Progenitor cell of endocrine pancreas (in vitro differentiated cells): ENCODE data around the gene EFL1. TPM values are rescaled to one million over a fixed set of nuclear protein-coding genes. Genes with fewer than 3 reads are reported as not detected.

ENCODE experiments used
- DNase-seq: peaks from one replicate; pipeline ENCODE4 v3.0.0; 2021; ENCODE audit warnings: low spot score; ENCODE audit not compliant: unreplicated experiment
- H3K27ac Mint-ChIP-seq: 2 replicates; pipeline ENCODE4 v1.8.0; 2021; ENCODE audit warnings: mild to moderate bottlenecking, moderate library complexity, mixed read lengths
- H3K27me3 Mint-ChIP-seq: 2 replicates; pipeline ENCODE4 v1.8.0; 2021; ENCODE audit warnings: mixed read lengths
- H3K36me3 Mint-ChIP-seq: 2 replicates; pipeline ENCODE4 v1.8.0; 2022; ENCODE audit warnings: mixed read lengths; ENCODE audit not compliant: insufficient read depth
- H3K4me1 Mint-ChIP-seq: 2 replicates; pipeline ENCODE4 v1.8.0; 2021; ENCODE audit warnings: low read depth, mixed read lengths
- H3K4me3 Mint-ChIP-seq: 2 replicates; pipeline ENCODE4 v1.8.0; 2021; ENCODE audit warnings: low read depth, mild to moderate bottlenecking, moderate library complexity, mixed read lengths
- H3K9me3 Mint-ChIP-seq: 2 replicates; pipeline ENCODE4 v1.8.0; 2021; ENCODE audit warnings: low read depth, mixed read lengths
- CTCF ChIP-seq: fragments of 200-600 bp; sonication (generic); IDR thresholded peaks from one replicate; pipeline ENCODE4 v1.5.0; 2021; ENCODE audit warnings: antibody characterized with exemption, mild to moderate bottlenecking; ENCODE audit not compliant: unreplicated experiment
- total RNA-seq: library from RNA; stranded (reverse); gene quantifications from 2 replicates; pipeline ENCODE4 v1.2.1, GENCODE V29; 2021

EFL1 gene
- total RNA-seq, 1 donor from 2014 or later = 31.1 TPM

DNA sequence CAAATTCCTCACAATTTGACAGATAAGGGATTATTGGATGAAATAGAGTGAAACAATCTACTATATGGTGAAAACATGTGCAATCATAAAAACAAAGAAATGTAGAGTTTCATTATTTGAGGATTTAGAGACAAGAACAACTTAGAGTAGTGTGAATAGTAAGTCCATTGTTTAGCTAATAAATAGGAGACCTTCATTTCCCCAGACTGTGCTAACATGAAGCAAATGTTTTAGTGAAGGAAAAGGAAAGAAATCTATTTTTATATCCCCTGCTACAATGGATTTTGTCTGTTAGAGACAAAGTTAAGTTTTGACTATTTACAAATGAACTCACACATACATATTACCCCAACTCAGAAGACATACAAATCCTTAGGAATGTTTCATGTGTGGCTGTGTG, 77.8 kb downstream of the EFL1 start:
- H3K4me1 Mint-ChIP-seq = peaks cover 8% of the 10 kb centered on the region
- DNase-seq = no peak
- no peaks in the 10 kb centered on the region for H3K9me3 Mint-ChIP-seq
- TF ChIP-seq CTCF = no peak
- H3K27me3 Mint-ChIP-seq = no peaks in the 10 kb centered on the region
- no peaks in the 10 kb centered on the region for H3K36me3 Mint-ChIP-seq
- H3K4me3 Mint-ChIP-seq = no peak overlapping the region
- H3K27ac Mint-ChIP-seq = no peak overlapping the region

DNA sequence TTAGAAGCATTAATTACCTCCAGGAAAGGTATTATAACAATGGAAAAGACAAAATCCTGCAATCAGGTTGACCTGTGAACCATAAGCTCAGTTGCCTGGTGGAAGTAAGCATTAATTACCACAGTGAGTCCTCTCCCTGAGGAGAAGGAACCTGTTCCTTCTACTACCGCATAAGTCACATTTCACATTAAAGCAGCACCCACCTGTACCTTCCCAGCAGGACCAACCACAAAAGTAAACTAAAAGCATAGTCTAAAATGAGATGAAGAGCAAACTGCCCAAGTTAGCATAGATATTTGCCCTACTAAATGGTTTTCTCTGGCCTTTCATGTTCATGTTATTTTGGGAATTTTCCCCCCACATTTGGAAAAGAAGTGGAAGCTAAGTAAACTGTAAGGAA, 78.2 kb downstream of the EFL1 start:
- Mint-ChIP-seq H3K4me3 (no peak overlapping the region), H3K27ac (no peak overlapping the region), H3K9me3 (no peaks in the 10 kb centered on the region), H3K36me3 (no peaks in the 10 kb centered on the region), H3K4me1 (peaks cover 8% of the 10 kb centered on the region), H3K27me3 (no peaks in the 10 kb centered on the region)
- no peak for DNase-seq
- no peak for TF ChIP-seq CTCF

GRCh38 chr15:82183121-82184031, 79.2 kb downstream of the EFL1 start:
- no peaks in the 10 kb centered on the region for H3K36me3 Mint-ChIP-seq
- no peak overlapping the region for H3K27ac Mint-ChIP-seq
- no peak for DNase-seq
- peaks cover 8% of the 10 kb centered on the region for H3K4me1 Mint-ChIP-seq
- H3K4me3 Mint-ChIP-seq = no peak overlapping the region
- no peaks in the 10 kb centered on the region for H3K9me3 Mint-ChIP-seq
- no peaks in the 10 kb centered on the region for H3K27me3 Mint-ChIP-seq
- TF ChIP-seq CTCF = no peak

DNA sequence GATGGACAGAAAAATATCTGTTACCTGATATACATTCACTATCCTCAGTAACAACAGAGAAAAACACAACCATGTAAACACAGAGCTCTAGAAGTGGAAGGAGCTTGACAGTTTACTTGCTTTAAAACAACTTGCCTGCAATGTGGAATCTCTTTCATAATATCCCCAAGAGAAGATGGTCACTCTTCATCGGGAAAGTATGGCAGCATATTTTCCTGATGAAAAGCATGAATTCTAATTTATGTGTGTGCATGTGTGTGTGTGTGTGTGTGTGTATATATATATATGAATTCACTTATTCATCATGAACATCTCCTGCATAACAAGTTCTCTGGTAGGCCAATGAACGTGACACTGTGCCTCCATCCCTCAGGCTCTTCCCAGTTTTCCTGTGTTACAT, 81.2 kb downstream of the EFL1 start:
- H3K27ac Mint-ChIP-seq = no peak overlapping the region
- H3K4me1 Mint-ChIP-seq = peaks cover 6% of the 10 kb centered on the region
- no peak for TF ChIP-seq CTCF
- H3K36me3 Mint-ChIP-seq = no peaks in the 10 kb centered on the region
- H3K27me3 Mint-ChIP-seq = no peaks in the 10 kb centered on the region
- H3K9me3 Mint-ChIP-seq = no peaks in the 10 kb centered on the region
- no peak for DNase-seq
- H3K4me3 Mint-ChIP-seq = no peak overlapping the region

DNA sequence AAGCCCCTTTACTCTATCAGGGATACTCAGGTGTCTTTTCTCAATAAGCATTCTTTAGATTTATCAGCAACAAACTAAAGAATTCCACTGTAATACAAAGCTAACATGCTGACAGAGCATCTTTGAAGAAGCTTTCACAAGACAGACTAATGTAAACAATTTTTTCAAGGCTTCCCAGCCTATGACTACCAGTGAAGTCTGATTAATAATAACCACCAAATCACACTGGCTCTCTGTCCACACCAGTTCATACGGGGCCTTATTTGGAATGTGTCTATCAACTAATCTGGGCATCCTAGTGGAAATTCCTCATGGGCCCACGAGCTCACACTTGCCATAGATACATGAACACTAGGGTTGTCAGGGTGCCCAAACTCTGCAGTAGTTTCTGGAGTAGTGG, 84.5 kb downstream of the EFL1 start:
- H3K27ac Mint-ChIP-seq = no peak overlapping the region
- DNase-seq = no peak
- H3K27me3 Mint-ChIP-seq = no peaks in the 10 kb centered on the region
- no peaks in the 10 kb centered on the region for H3K36me3 Mint-ChIP-seq
- H3K4me1 Mint-ChIP-seq = no peaks in the 10 kb centered on the region
- no peak for TF ChIP-seq CTCF
- no peak overlapping the region for H3K4me3 Mint-ChIP-seq
- no peaks in the 10 kb centered on the region for H3K9me3 Mint-ChIP-seq
